Measurements from ENCODE around the gene IL10RA. TPM values are rescaled to one million over a fixed set of nuclear protein-coding genes. Genes with fewer than 3 reads are reported as not detected.
"Not testable (repeated sequence)": the region's sequence is repeated elsewhere in the genome, so short reads cannot be mapped to it uniquely, and the experiment has no call there.

The IL10RA gene
- total RNA-seq, 1 donor from 2014 or later: 5.8 TPM

DNA sequence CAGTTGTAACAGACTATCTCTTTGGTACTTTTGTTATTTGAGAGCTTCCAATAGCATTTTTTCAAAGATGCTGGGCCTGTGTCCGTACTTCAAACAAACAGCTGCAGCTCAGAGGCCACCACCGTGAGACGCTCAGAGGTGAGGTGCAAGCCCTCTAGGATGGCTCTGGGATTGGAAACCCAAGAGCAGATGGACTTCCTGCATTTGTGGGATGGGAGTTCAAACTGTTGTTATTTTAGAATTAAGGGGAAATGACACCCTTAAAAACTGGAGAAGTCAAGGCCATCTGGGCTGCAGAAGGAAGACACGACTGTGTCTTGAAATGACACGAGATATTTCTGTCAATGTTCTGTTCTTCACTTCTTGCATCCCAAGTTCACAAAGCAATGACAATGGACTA is 9.2 kb upstream of the IL10RA start:
- no peak overlapping the region for H3K4me3 Mint-ChIP-seq (ENCODE audit: unreplicated experiment)
- no peak overlapping the region for H3K27ac Mint-ChIP-seq (ENCODE audit: unreplicated experiment)
- H3K36me3 Mint-ChIP-seq (ENCODE audit: unreplicated experiment): peaks cover 5% of the 10 kb centered on the region
- H3K4me1 Mint-ChIP-seq (ENCODE audit: low read depth, unreplicated experiment): no peaks in the 10 kb centered on the region
- DNase-seq: no peak
- H3K9me3 Mint-ChIP-seq (ENCODE audit: unreplicated experiment): no peaks in the 10 kb centered on the region
- TF ChIP-seq, protein P1, sequence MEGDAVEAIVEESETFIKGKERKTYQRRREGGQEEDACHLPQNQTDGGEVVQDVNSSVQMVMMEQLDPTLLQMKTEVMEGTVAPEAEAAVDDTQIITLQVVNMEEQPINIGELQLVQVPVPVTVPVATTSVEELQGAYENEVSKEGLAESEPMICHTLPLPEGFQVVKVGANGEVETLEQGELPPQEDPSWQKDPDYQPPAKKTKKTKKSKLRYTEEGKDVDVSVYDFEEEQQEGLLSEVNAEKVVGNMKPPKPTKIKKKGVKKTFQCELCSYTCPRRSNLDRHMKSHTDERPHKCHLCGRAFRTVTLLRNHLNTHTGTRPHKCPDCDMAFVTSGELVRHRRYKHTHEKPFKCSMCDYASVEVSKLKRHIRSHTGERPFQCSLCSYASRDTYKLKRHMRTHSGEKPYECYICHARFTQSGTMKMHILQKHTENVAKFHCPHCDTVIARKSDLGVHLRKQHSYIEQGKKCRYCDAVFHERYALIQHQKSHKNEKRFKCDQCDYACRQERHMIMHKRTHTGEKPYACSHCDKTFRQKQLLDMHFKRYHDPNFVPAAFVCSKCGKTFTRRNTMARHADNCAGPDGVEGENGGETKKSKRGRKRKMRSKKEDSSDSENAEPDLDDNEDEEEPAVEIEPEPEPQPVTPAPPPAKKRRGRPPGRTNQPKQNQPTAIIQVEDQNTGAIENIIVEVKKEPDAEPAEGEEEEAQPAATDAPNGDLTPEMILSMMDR (IDR thresholded peaks at IDR 0.05; ENCODE audit: partially characterized antibody, unreplicated experiment): no peak
- H3K27me3 Mint-ChIP-seq (ENCODE audit: unreplicated experiment): peaks cover 3% of the 10 kb centered on the region

DNA sequence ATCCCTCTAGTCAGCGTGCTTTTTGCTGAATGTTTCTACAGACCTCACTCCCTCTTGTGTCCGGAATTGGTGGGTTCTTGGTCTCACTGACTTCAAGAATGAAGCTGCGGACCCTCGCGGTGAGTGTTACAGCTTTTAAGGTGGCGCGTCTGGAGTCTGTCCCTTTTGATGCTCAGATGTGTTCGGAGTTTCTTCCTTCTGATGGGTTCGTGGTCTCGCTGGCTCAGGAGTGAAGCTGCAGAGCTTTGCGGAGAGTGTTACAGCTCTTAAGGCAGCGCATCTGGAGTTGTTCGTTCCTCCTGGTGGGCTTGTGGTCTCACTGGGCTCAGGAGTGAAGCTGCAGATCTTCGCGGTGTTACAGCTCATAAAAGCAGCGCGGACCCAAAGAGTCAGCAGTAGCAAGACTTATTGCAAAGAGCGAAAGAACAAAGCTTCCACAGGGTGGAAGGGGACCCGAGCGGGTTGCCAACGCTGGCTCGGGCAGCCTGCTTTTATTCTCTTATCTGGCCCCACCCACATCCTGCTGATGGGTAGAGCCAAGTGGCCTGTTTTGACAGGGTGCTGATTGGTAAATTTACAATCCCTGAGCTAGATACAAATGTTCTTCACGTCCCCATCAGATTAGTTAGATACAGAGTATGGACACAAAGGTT is 8.5 kb upstream of the IL10RA start:
- DNase-seq; H3K9me3 Mint-ChIP-seq (ENCODE audit: unreplicated experiment); H3K36me3 Mint-ChIP-seq (ENCODE audit: unreplicated experiment); H3K27me3 Mint-ChIP-seq (ENCODE audit: unreplicated experiment); H3K4me3 Mint-ChIP-seq (ENCODE audit: unreplicated experiment); H3K4me1 Mint-ChIP-seq (ENCODE audit: low read depth, unreplicated experiment); H3K27ac Mint-ChIP-seq (ENCODE audit: unreplicated experiment): not testable (repeated sequence)

DNA sequence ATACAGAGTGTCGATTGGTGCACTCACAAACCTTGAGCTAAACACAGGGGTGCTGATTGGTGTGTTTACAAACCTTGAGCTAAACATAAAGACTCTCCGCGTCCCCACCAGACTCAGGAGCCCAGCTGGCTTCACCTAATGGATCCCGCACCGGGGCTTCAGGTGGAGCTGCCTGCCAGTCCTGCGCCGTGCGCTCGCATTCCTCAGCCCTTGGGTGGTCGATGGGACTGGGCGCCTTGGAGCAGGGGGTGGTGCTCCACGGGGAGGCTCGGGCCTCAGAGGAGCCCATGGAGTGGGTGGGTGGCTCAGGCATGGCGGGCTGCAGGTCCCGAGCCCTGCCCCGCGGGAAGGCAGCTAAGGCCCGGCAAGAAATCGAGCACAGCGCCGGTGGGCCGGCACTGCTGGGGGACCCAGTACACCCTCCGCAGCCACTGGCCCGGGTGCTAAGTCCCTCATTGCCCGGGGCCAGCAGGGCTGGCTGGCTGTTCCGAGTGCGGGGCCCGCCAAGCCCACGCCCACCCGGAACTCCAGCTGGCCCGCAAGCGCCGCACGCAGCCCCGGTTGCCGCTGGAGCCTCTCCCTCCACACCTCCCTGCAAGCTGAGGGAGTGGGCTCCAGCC is 7.8 kb upstream of the IL10RA start:
- not testable (repeated sequence) for H3K9me3 Mint-ChIP-seq (ENCODE audit: unreplicated experiment); H3K4me1 Mint-ChIP-seq (ENCODE audit: low read depth, unreplicated experiment); DNase-seq

DNA sequence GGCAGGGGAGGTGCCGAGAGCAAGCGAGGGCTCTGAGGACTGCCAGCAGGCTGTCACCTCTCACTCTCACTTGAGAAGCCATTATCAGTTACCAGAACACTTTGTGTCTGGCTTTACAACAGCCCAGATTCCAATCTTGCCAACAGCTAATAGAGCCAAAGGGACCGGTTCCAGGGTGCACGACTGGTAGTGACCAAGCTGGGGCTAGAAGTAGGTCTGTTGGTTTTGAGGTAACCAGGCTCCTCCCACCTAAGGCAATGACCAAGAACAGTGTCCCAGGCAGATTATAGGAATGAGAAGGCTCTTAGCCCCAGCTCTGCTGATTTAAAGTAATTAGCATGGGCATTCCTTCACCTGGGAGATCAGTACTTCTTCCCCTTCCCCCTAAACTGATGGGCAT is 7.2 kb upstream of the IL10RA start:
- peaks cover 5% of the 10 kb centered on the region for H3K36me3 Mint-ChIP-seq (ENCODE audit: unreplicated experiment)
- TF ChIP-seq, protein P1 (IDR thresholded peaks at IDR 0.05; ENCODE audit: partially characterized antibody, unreplicated experiment): no peak
- DNase-seq: no peak
- peaks cover 3% of the 10 kb centered on the region for H3K27me3 Mint-ChIP-seq (ENCODE audit: unreplicated experiment)
- H3K9me3 Mint-ChIP-seq (ENCODE audit: unreplicated experiment): no peaks in the 10 kb centered on the region
- no peaks in the 10 kb centered on the region for H3K4me1 Mint-ChIP-seq (ENCODE audit: low read depth, unreplicated experiment)
- H3K27ac Mint-ChIP-seq (ENCODE audit: unreplicated experiment): no peak overlapping the region
- H3K4me3 Mint-ChIP-seq (ENCODE audit: unreplicated experiment): no peak overlapping the region

More for the DNA sequence above, 7.8 kb upstream of the IL10RA start:
- H3K36me3 Mint-ChIP-seq (ENCODE audit: unreplicated experiment); H3K27ac Mint-ChIP-seq (ENCODE audit: unreplicated experiment); H3K4me3 Mint-ChIP-seq (ENCODE audit: unreplicated experiment); H3K27me3 Mint-ChIP-seq (ENCODE audit: unreplicated experiment): not testable (repeated sequence)

DNA sequence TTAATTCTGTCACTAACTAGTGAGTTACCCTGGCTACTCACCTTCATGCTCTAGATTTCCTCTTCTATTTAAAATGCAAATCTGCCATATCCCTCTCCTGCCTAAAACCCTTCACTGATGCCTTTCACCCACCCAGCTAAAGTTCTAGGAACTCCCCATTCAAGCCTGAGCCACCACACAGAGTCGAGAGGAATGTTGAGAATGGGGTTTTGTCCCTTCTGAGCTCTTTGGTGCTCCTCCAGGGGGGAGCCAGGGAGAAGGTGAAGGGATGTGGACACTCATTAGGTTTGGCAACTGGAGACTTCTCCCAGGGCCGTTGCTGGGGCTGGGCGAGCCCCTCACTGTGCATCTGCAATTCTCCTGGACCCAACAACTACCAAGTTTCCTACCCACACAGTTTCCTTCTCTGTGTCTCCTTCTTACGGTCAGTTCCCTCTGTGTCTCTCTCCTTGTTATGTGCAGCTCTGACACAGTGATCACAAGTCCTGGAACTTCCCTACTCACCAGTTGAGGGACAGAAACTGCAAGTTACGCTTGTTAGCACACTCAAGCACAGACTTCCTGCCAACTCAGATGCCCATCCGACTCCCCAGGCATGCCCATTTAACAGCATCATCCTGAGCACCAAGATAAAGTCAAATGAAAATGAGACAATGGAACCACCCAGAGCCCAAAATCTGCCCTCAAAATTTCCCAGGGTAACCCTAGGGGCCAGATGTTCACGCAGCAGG is 6.5 kb upstream of the IL10RA start:
- Mint-ChIP-seq H3K9me3 (ENCODE audit: unreplicated experiment) (no peaks in the 10 kb centered on the region), H3K27ac (ENCODE audit: unreplicated experiment) (no peak overlapping the region), H3K27me3 (ENCODE audit: unreplicated experiment) (peaks cover 3% of the 10 kb centered on the region), H3K4me1 (ENCODE audit: low read depth, unreplicated experiment) (no peaks in the 10 kb centered on the region), H3K4me3 (ENCODE audit: unreplicated experiment) (no peak overlapping the region), H3K36me3 (ENCODE audit: unreplicated experiment) (peaks cover 5% of the 10 kb centered on the region)
- TF ChIP-seq, protein P1 (IDR thresholded peaks at IDR 0.05; ENCODE audit: partially characterized antibody, unreplicated experiment): no peak
- no peak for DNase-seq

DNA sequence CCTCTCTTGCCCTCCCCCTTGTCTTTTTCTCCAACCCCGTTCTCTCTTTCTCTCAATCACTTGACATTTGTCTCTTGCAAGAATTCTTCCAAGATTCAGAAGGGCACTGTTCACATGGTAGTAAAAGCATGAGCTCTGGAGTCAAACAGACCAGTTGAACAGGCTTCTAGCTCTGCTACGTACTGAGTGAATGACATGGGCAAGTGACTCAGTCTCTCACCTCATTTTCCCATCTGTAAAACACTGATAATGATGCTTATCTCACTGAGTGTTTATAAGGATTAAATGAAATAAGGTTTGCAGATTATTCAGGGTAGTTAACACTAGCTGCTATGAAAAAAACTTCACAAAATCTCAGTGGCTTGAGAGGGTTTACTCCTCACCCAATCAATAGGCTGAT is 5.9 kb upstream of the IL10RA start:
- Mint-ChIP-seq H3K27ac (ENCODE audit: unreplicated experiment) (no peak overlapping the region), H3K9me3 (ENCODE audit: unreplicated experiment) (peaks cover 2% of the 10 kb centered on the region), H3K4me3 (ENCODE audit: unreplicated experiment) (no peak overlapping the region)

More for the DNA sequence above, 5.9 kb upstream of the IL10RA start:
- Mint-ChIP-seq H3K4me1 (ENCODE audit: low read depth, unreplicated experiment) (peaks cover 3% of the 10 kb centered on the region), H3K36me3 (ENCODE audit: unreplicated experiment) (peaks cover 5% of the 10 kb centered on the region), H3K27me3 (ENCODE audit: unreplicated experiment) (peaks cover 3% of the 10 kb centered on the region)
- DNase-seq: no peak
- TF ChIP-seq, protein P1 (IDR thresholded peaks at IDR 0.05; ENCODE audit: partially characterized antibody, unreplicated experiment): no peak
